IMR-90 (cell line): ENCODE data around the gene GNG7. TPM values are rescaled to one million over a fixed set of nuclear protein-coding genes. Genes with fewer than 3 reads are reported as not detected.

Source experiments
- ATAC-seq: fragments of 200-7000 bp; cut with Tn5 transposase; 2 replicates; pipeline ENCODE4 v1.9.1; 2020; ENCODE audit warnings: low read depth, mild to moderate bottlenecking, moderate library complexity
- BruUV-seq: library from RNA; stranded (reverse); fragments of 400-500 nt; replicated peaks from 2 replicates; lab custom pipeline; 2021; lab: Mats Ljungman, UMichigan
- CTCF ChIA-PET: fragments of 300-600 bp; formaldehyde crosslinking; extraction: SDS; loops from one replicate; lab custom pipeline; 2021; ENCODE audit warnings: antibody characterized with exemption; lab: Yijun Ruan, JAX
- POLR2A ChIA-PET: fragments of 300-600 bp; sonication (Branson Sonifier 250); formaldehyde crosslinking; loops from one replicate; lab custom pipeline; 2022; ENCODE audit warnings: antibody characterized with exemption; ENCODE audit not compliant: unreplicated experiment; lab: Charles Lee
- DNase-seq: peaks from one replicate; pipeline ENCODE4 v3.0.0; 2013
- H2AFZ ChIP-seq: replicated peaks from 2 replicates; pipeline ENCODE3; 2013; ENCODE audit warnings: low read length, mild to moderate bottlenecking; ENCODE audit not compliant: poor library complexity
- H2AK5ac ChIP-seq: 2 replicates; pipeline ENCODE4 v1.6.1; 2013; ENCODE audit warnings: low read depth, low read length, inconsistent platforms
- H2AK9ac ChIP-seq: replicated peaks from 2 replicates; pipeline ENCODE3; 2013; ENCODE audit warnings: mild to moderate bottlenecking, low read depth, low read length, moderate library complexity; ENCODE audit not compliant: poor library complexity
- H2BK120ac ChIP-seq: 2 replicates; pipeline ENCODE4 v1.6.1; 2013; ENCODE audit warnings: low read depth, low read length, inconsistent platforms
- H2BK15ac ChIP-seq: 3 replicates; pipeline ENCODE4 v1.6.1; 2013; ENCODE audit warnings: low read depth, low read length, inconsistent platforms
- H2BK20ac ChIP-seq: 2 replicates; pipeline ENCODE4 v1.6.1; 2013; ENCODE audit warnings: low read depth, mild to moderate bottlenecking, inconsistent platforms, low read length, moderate library complexity
- H2BK5ac ChIP-seq: 2 replicates; pipeline ENCODE4 v1.6.1; 2013; ENCODE audit warnings: mild to moderate bottlenecking, low read depth, low read length, inconsistent platforms; ENCODE audit not compliant: poor library complexity, severe bottlenecking
- H3K14ac ChIP-seq: replicated peaks from 2 replicates; pipeline ENCODE4 v1.6.1; 2013; ENCODE audit warnings: low read depth, low read length, inconsistent platforms
- H3K18ac ChIP-seq: 2 replicates; pipeline ENCODE4 v1.6.1; 2013; ENCODE audit warnings: low read depth, low read length, control low read depth
- H3K23ac ChIP-seq: 2 replicates; pipeline ENCODE4 v1.6.1; 2013; ENCODE audit warnings: low read depth, low read length, inconsistent platforms
- H3K27ac ChIP-seq: 2 replicates; pipeline ENCODE4 v1.5.1; 2013; ENCODE audit warnings: mild to moderate bottlenecking, control low read depth, low read length; ENCODE audit not compliant: insufficient read depth
- H3K27me3 ChIP-seq: 2 replicates; pipeline ENCODE4 v1.6.1; 2013; ENCODE audit warnings: low read length; ENCODE audit not compliant: control insufficient read depth, insufficient read depth
- H3K36me3 ChIP-seq: 2 replicates; pipeline ENCODE4 v1.6.1; 2013; ENCODE audit warnings: low read length, mixed read lengths; ENCODE audit not compliant: control insufficient read depth, insufficient read depth
- H3K4ac ChIP-seq: 2 replicates; pipeline ENCODE4 v1.6.1; 2013; ENCODE audit warnings: low read depth, low read length, inconsistent platforms
- H3K4me1 ChIP-seq: 2 replicates; pipeline ENCODE4 v1.6.1; 2013; ENCODE audit warnings: low read length, mixed read lengths; ENCODE audit not compliant: control insufficient read depth, insufficient read depth
- H3K4me2 ChIP-seq: 2 replicates; pipeline ENCODE4 v1.6.1; 2013; ENCODE audit warnings: low read depth, mild to moderate bottlenecking, control low read depth, low read length, moderate library complexity
- H3K4me3 ChIP-seq: 2 replicates; pipeline ENCODE4 v1.5.1; 2013; ENCODE audit warnings: low read depth, mild to moderate bottlenecking, control low read depth, low read length, moderate library complexity; ENCODE audit not compliant: insufficient read depth
- H3K56ac ChIP-seq: 2 replicates; pipeline ENCODE4 v1.6.1; 2013; ENCODE audit warnings: low read length, inconsistent platforms; ENCODE audit not compliant: insufficient read depth; ENCODE audit errors: extremely low read depth
- H3K79me1 ChIP-seq, 2 experiments: 2 replicates each; pipeline ENCODE4 v1.6.1; 2013; ENCODE audit warnings: low read length in 2 of 2, inconsistent platforms in 1 of 2, low read depth in 1 of 2
- H3K9ac ChIP-seq: 2 replicates; pipeline ENCODE4 v1.6.1; 2013; ENCODE audit warnings: low read depth, low read length, control low read depth
- H3K9me1 ChIP-seq: 2 replicates; pipeline ENCODE4 v1.6.1; 2013; ENCODE audit warnings: low read length, inconsistent platforms; ENCODE audit not compliant: insufficient read depth
- H3K9me3 ChIP-seq: 2 replicates; pipeline ENCODE4 v1.6.1; 2013; ENCODE audit warnings: low read length; ENCODE audit not compliant: control insufficient read depth, insufficient read depth
- H4K20me1 ChIP-seq: 2 replicates; pipeline ENCODE4 v1.6.1; 2013; ENCODE audit warnings: low read length, inconsistent platforms; ENCODE audit not compliant: insufficient read depth
- H4K5ac ChIP-seq: 2 replicates; pipeline ENCODE4 v1.6.1; 2013; ENCODE audit warnings: mild to moderate bottlenecking, low read depth, low read length, control low read depth
- H4K8ac ChIP-seq, 2 experiments: 2 replicates each; pipeline ENCODE4 v1.6.1; 2013; ENCODE audit warnings: low read depth in 2 of 2, low read length in 2 of 2, control low read depth in 1 of 2, inconsistent platforms in 1 of 2
- H4K91ac ChIP-seq: 2 replicates; pipeline ENCODE4 v1.6.1; 2013; ENCODE audit warnings: low read depth, low read length, inconsistent platforms; ENCODE audit not compliant: insufficient read depth
- BHLHE40 ChIP-seq: fragments of 150-350 bp; IDR thresholded peaks from 2 replicates; pipeline ENCODE4 v1.6.1; 2016; ENCODE audit warnings: mild to moderate bottlenecking, low read depth, low read length
- CEBPB ChIP-seq: IDR thresholded peaks from 2 replicates; pipeline ENCODE4 v1.6.1; 2012; ENCODE audit warnings: low read depth, low read length, improper control_type of control experiment
- CHD1 ChIP-seq: IDR thresholded peaks from 2 replicates; pipeline ENCODE4 v1.6.1; 2012; ENCODE audit warnings: low read depth, low read length, improper control_type of control experiment
- CTCF ChIP-seq: conservative IDR thresholded peaks from 2 replicates; pipeline ENCODE4 v1.5.1; 2012; ENCODE audit warnings: mild to moderate bottlenecking, low read depth, low read length, improper control_type of control experiment
- ELK1 ChIP-seq: fragments of 150-350 bp; IDR thresholded peaks from 2 replicates; pipeline ENCODE4 v1.6.1; 2016; ENCODE audit warnings: low read depth, mild to moderate bottlenecking, low read length, moderate library complexity, borderline replicate concordance
- FOS ChIP-seq: fragments of 150-350 bp; IDR thresholded peaks from 2 replicates; pipeline ENCODE4 v1.6.1; 2016; ENCODE audit warnings: low read depth, low read length
- MAFK ChIP-seq: IDR thresholded peaks from 2 replicates; pipeline ENCODE4 v1.6.1; 2012; ENCODE audit warnings: low read depth, low read length, improper control_type of control experiment
- MAZ ChIP-seq: IDR thresholded peaks from 2 replicates; pipeline ENCODE4 v1.6.1; 2012; ENCODE audit warnings: low read depth, mild to moderate bottlenecking, low read length, improper control_type of control experiment, moderate library complexity, borderline replicate concordance
- NFE2L2 ChIP-seq: fragments of 150-350 bp; IDR thresholded peaks from 2 replicates; pipeline ENCODE4 v1.6.1; 2016; ENCODE audit warnings: low read depth, mild to moderate bottlenecking, low read length
- POLR2A ChIP-seq: IDR thresholded peaks from 2 replicates; pipeline ENCODE4 v1.6.1; 2012; ENCODE audit warnings: mild to moderate bottlenecking, low read depth, low read length
- RAD21 ChIP-seq: IDR thresholded peaks from 2 replicates; pipeline ENCODE4 v1.6.1; 2012; ENCODE audit warnings: low read length, improper control_type of control experiment
- RCOR1 ChIP-seq: IDR thresholded peaks from 2 replicates; pipeline ENCODE4 v1.6.1; 2012; ENCODE audit warnings: mild to moderate bottlenecking, low read length, improper control_type of control experiment; ENCODE audit not compliant: insufficient replicate concordance
- RFX5 ChIP-seq: IDR thresholded peaks from 2 replicates; pipeline ENCODE4 v1.8.0; 2012; ENCODE audit warnings: low read depth, mild to moderate bottlenecking, low read length, moderate library complexity
- SMC3 ChIP-seq: fragments of 150-350 bp; IDR thresholded peaks from 2 replicates; pipeline ENCODE4 v1.6.1; 2016; ENCODE audit warnings: low read depth, mild to moderate bottlenecking, antibody characterized with exemption, low read length, moderate library complexity
- USF2 ChIP-seq: fragments of 150-350 bp; IDR thresholded peaks from 2 replicates; pipeline ENCODE4 v1.6.1; 2017; ENCODE audit warnings: mild to moderate bottlenecking, antibody characterized with exemption, low read length, low read depth
- WGBS, 2 experiments: methylation state at CpG; one replicate each; pipeline versions ENCODE4 v1.1.5 to v1.1.7; 2013; ENCODE audit warnings: missing lambda C conversion rate in 2 of 2; ENCODE audit not compliant: insufficient read length in 1 of 2; ENCODE audit errors: extremely low coverage in 2 of 2; 5-methylcytosine and 5-hydroxymethylcytosine counted together
- dilution Hi-C: fragments of 300-500 bp; cut with HindIII; formaldehyde crosslinking; loops from one replicate; pipeline ENCODE4 v1.14.3; 2018; ENCODE audit warnings: low sequenced_read_pairs; ENCODE audit not compliant: unreplicated experiment
- in situ Hi-C: fragments of 300-500 bp; cut with MboI; formaldehyde crosslinking; loops from 3 replicates; pipeline ENCODE4 v1.14.3; 2019; ENCODE audit warnings: low sequenced_read_pairs, inconsistent platforms, mixed read lengths
- intact Hi-C: fragments of 100-400 bp; cut with micrococcal nuclease; formaldehyde crosslinking; loops from 2 replicates; pipeline ENCODE4 v1.10.0; 2022
- polyA plus RNA-seq, 3 experiments: library from polyadenylated mRNA; depleted of rRNA; stranded (reverse); fragments of >200 nt; gene quantifications; 2 replicates each; pipeline ENCODE4 v1.2.3, GENCODE V29; 2012; ENCODE audit warnings: low replicate concordance in 1 of 3
- total RNA-seq: library from RNA; depleted of rRNA; stranded (reverse); fragments of >200 nt; gene quantifications from 2 replicates; pipeline ENCODE4 v1.2.3, GENCODE V29; 2012

The GNG7 gene
- total and polyA plus RNA-seq, 2 of the 4 experiments (the other 2 are of a cell fraction), result under 0.01 to 0.21 TPM

DNA sequence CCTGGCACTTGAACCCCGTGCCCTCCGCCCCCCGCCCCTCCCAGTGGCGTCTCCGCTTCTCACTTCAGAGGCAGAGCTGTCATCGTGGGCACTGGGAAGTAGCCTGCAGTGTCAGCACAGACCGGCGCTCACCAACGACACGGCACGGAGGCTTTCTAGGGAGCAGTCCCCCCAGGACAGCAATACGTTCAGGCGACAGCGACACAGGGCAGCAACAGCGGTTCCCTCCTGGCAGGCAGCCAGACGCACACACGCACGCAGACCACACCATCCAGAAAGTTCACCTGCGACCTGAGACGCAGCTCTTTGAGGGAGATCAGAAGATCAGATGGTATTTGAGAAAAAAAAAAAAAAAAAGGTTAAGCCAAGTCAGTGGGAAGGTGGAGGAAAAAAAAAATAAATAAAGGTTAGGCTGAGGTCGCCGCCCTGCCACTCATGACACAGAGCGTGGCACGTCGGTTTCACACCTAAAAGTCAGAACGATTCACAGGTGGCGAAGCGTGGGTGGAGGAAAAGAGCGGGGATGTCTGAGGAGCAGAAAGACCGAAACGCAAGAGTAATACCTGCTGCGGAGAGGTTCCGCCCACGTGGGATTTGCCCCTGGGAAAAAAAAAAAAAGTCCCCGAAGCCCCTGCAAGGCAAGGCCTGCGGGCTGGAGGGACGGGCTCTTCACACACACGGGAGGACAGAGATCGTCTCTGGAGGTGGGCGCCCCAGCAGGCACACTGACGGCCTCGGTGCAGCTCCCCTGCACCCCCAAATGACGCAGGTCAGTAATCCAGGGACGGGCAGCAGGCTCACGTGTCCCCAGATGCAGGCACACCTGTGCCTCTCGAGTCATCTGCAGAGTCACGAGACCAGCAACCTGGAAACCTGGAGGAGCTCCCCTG, 94.5 kb downstream of the GNG7 start:
- Histone ChIP-seq H3K56ac (no peak overlapping the region), H2BK15ac (no peak overlapping the region), H2BK20ac (no peak overlapping the region), H4K8ac (no peak overlapping the region), H3K36me3 (no peaks in the 10 kb centered on the region), H3K4me1 (no peaks in the 10 kb centered on the region), H2AFZ (peak overlapping the region; percentile 75), H3K4ac (no peak overlapping the region), H3K4me2 (no peak overlapping the region), H3K27ac (no peak overlapping the region), H3K9me1 (no peaks in the 10 kb centered on the region), H3K18ac (no peak overlapping the region), H2BK5ac (no peak overlapping the region), H3K4me3 (no peak overlapping the region), H4K91ac (no peak overlapping the region), H2AK9ac (peak overlapping the region; percentile 28), H3K9me3 (0 out of 2 replicates have a peak, but pooled peaks cover 1% of the 10 kb centered on the region), H3K23ac (no peak overlapping the region), H2BK120ac (no peak overlapping the region), H3K79me1 (peaks cover 0 to 3% of the 10 kb centered on the region in 2 experiments; a peak in 1 of 4 replicates), H3K14ac (no peak overlapping the region), H4K20me1 (no peaks in the 10 kb centered on the region), H3K27me3 (peaks cover 8% of the 10 kb centered on the region), H3K9ac (no peak overlapping the region), H2AK5ac (peak overlapping the region; percentile 73; the same call in 1 of the 2 replicates), H4K5ac (no peak overlapping the region)
- POLR2A ChIA-PET, result no interaction called here
- intact Hi-C loops (no loop called here), dilution Hi-C loops (no loop called here), in situ Hi-C loops (no loop called here)
- CTCF ChIA-PET, result no interaction called here
- BruUV-seq, result no TSS peak
- WGBS, 2 experiments, result 52% methylated on average over 24 of the region's 47 CpGs; no CpG with 5 or more reads in 1 of the 2 experiments
- ATAC-seq, result no peak
- no peak for DNase-seq
- TF ChIP-seq MAZ, result no peak
- no peak for TF ChIP-seq CTCF
- no peak for TF ChIP-seq FOS
- no peak for TF ChIP-seq BHLHE40
- no peak for TF ChIP-seq MAFK
- TF ChIP-seq USF2, result no peak
- no peak for TF ChIP-seq POLR2A
- TF ChIP-seq NFE2L2, result no peak
- TF ChIP-seq RCOR1, result no peak
- no peak for TF ChIP-seq SMC3
- no peak for TF ChIP-seq RAD21
- no peak for TF ChIP-seq CHD1
- TF ChIP-seq CEBPB, result no peak
- TF ChIP-seq RFX5, result no peak
- TF ChIP-seq ELK1, result no peak
